Measurements from ENCODE around the gene ANO6. TPM values are rescaled to one million over a fixed set of nuclear protein-coding genes. Genes with fewer than 3 reads are reported as not detected.

The ANO6 gene
- polyA plus RNA-seq, 1 donor from 2014 or later: 9.0 TPM

DNA sequence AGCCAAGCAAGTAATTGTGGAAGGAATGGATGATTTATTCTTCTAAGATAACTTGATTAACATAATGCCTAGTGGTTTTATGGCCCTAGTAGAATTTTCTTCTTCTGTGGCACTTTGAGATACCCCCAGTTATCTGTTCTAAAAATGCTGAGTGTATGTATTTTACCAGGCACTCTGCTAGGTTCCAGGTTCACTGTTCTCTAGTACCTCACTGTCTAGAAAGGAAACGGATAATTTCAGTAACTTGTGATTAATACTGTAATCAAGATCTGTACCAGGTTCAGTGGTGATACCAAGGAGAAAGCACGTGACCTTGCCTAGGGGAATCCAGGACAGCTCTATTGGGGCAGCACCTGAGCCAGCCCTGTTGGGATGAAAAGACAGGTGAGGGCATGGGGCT, 8.0 kb downstream of the ANO6 start:
- no peaks in the 10 kb centered on the region for H3K36me3 ChIP-seq (ENCODE audit: insufficient read depth, low read length)
- TF ChIP-seq, protein P1, sequence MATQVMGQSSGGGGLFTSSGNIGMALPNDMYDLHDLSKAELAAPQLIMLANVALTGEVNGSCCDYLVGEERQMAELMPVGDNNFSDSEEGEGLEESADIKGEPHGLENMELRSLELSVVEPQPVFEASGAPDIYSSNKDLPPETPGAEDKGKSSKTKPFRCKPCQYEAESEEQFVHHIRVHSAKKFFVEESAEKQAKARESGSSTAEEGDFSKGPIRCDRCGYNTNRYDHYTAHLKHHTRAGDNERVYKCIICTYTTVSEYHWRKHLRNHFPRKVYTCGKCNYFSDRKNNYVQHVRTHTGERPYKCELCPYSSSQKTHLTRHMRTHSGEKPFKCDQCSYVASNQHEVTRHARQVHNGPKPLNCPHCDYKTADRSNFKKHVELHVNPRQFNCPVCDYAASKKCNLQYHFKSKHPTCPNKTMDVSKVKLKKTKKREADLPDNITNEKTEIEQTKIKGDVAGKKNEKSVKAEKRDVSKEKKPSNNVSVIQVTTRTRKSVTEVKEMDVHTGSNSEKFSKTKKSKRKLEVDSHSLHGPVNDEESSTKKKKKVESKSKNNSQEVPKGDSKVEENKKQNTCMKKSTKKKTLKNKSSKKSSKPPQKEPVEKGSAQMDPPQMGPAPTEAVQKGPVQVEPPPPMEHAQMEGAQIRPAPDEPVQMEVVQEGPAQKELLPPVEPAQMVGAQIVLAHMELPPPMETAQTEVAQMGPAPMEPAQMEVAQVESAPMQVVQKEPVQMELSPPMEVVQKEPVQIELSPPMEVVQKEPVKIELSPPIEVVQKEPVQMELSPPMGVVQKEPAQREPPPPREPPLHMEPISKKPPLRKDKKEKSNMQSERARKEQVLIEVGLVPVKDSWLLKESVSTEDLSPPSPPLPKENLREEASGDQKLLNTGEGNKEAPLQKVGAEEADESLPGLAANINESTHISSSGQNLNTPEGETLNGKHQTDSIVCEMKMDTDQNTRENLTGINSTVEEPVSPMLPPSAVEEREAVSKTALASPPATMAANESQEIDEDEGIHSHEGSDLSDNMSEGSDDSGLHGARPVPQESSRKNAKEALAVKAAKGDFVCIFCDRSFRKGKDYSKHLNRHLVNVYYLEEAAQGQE (IDR thresholded peaks at IDR 0.05; ENCODE audit: borderline replicate concordance): no peak
- no peak for TF ChIP-seq EP300 (conservative IDR thresholded peaks at IDR 0.05; ENCODE audit: poor library complexity, severe bottlenecking)
- TF ChIP-seq, protein P2, sequence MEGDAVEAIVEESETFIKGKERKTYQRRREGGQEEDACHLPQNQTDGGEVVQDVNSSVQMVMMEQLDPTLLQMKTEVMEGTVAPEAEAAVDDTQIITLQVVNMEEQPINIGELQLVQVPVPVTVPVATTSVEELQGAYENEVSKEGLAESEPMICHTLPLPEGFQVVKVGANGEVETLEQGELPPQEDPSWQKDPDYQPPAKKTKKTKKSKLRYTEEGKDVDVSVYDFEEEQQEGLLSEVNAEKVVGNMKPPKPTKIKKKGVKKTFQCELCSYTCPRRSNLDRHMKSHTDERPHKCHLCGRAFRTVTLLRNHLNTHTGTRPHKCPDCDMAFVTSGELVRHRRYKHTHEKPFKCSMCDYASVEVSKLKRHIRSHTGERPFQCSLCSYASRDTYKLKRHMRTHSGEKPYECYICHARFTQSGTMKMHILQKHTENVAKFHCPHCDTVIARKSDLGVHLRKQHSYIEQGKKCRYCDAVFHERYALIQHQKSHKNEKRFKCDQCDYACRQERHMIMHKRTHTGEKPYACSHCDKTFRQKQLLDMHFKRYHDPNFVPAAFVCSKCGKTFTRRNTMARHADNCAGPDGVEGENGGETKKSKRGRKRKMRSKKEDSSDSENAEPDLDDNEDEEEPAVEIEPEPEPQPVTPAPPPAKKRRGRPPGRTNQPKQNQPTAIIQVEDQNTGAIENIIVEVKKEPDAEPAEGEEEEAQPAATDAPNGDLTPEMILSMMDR (IDR thresholded peaks at IDR 0.05; ENCODE audit: poor library complexity, severe bottlenecking): no peak
- no peak for TF ChIP-seq EZH2 (IDR thresholded peaks at IDR 0.05; ENCODE audit: borderline replicate concordance, insufficient read depth, low read length, poor library complexity, severe bottlenecking)
- TF ChIP-seq TAF1 (IDR thresholded peaks at IDR 0.05; ENCODE audit: low read depth): no peak
- TF ChIP-seq RAD21 (conservative IDR thresholded peaks at IDR 0.05): no peak
- no peak overlapping the region for H3K27ac ChIP-seq (ENCODE audit: low read length)
- no peak overlapping the region for H3K4me3 ChIP-seq (ENCODE audit: low read length)
- H3K79me2 ChIP-seq (replicated peaks; ENCODE audit: insufficient read depth, low read length): peaks cover 35% of the 10 kb centered on the region
- no peak overlapping the region for H2AFZ ChIP-seq (ENCODE audit: low read depth, low read length)
- no peaks in the 10 kb centered on the region for H3K9me2 ChIP-seq (ENCODE audit: insufficient read depth, low read length)
- H3K4me2 ChIP-seq (ENCODE audit: low read length): no peak overlapping the region
- H3K9me3 ChIP-seq (ENCODE audit: low read length): no peaks in the 10 kb centered on the region
- H3F3A ChIP-seq (ENCODE audit: insufficient read depth, low read length, poor library complexity, severe bottlenecking): no peaks in the 10 kb centered on the region
- no peaks in the 10 kb centered on the region for H4K20me1 ChIP-seq (ENCODE audit: insufficient read depth)
- no peak overlapping the region for H3K9ac ChIP-seq (ENCODE audit: low read length)
- H3K27me3 ChIP-seq (ENCODE audit: insufficient read depth, low read depth, low read length): no peaks in the 10 kb centered on the region

DNA sequence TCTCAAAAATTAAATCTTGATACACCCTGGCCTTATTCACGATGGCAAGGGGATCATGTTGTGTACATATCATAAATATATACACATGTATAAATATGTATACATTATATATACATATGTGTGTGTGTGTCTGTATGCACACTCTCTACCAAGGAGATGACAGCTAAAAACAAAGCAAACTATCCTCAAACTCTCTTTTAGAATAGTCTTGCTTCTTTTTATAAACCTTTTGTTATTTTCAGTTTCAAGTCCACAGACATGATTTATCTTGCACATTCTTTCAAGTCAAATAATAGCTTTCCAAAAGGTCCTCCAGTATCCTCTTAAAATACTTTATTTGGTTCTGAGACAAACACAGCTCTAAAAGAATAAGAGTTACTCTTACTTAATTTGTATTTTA, 8.4 kb downstream of the ANO6 start:
- no peaks in the 10 kb centered on the region for H3K9me2 ChIP-seq (ENCODE audit: insufficient read depth, low read length)
- no peak overlapping the region for H3K27ac ChIP-seq (ENCODE audit: low read length)
- H3K4me2 ChIP-seq (ENCODE audit: low read length): no peak overlapping the region
- H3K4me3 ChIP-seq (ENCODE audit: low read length): no peak overlapping the region
- H3K9me3 ChIP-seq (ENCODE audit: low read length): no peaks in the 10 kb centered on the region
- H4K20me1 ChIP-seq (ENCODE audit: insufficient read depth): no peaks in the 10 kb centered on the region
- peaks cover 31% of the 10 kb centered on the region for H3K79me2 ChIP-seq (replicated peaks; ENCODE audit: insufficient read depth, low read length)
- no peaks in the 10 kb centered on the region for H3F3A ChIP-seq (ENCODE audit: insufficient read depth, low read length, poor library complexity, severe bottlenecking)
- no peaks in the 10 kb centered on the region for H3K36me3 ChIP-seq (ENCODE audit: insufficient read depth, low read length)
- H3K9ac ChIP-seq (ENCODE audit: low read length): no peak overlapping the region
- H2AFZ ChIP-seq (ENCODE audit: low read depth, low read length): no peak overlapping the region
- TF ChIP-seq, protein P2 (IDR thresholded peaks at IDR 0.05; ENCODE audit: poor library complexity, severe bottlenecking): no peak
- TF ChIP-seq MXI1 (conservative IDR thresholded peaks at IDR 0.05; ENCODE audit: poor library complexity, severe bottlenecking) (no peak), SMC3 (conservative IDR thresholded peaks at IDR 0.05; ENCODE audit: poor library complexity) (no peak), TAF1 (IDR thresholded peaks at IDR 0.05; ENCODE audit: low read depth) (no peak), RAD21 (conservative IDR thresholded peaks at IDR 0.05) (no peak), EZH2 (IDR thresholded peaks at IDR 0.05; ENCODE audit: borderline replicate concordance, insufficient read depth, low read length, poor library complexity, severe bottlenecking) (no peak), POLR2AphosphoS5 (IDR thresholded peaks at IDR 0.05) (no peak), EP300 (conservative IDR thresholded peaks at IDR 0.05; ENCODE audit: poor library complexity, severe bottlenecking) (no peak)
- TF ChIP-seq, protein P1 (IDR thresholded peaks at IDR 0.05; ENCODE audit: borderline replicate concordance): no peak
- no peaks in the 10 kb centered on the region for H3K27me3 ChIP-seq (ENCODE audit: insufficient read depth, low read depth, low read length)
